IMR-90 (cell line): ENCODE results near the gene IL18R1.

ENCODE experiments used
- CEBPB ChIP-seq: IDR thresholded peaks from 2 replicates; pipeline ENCODE4 v1.6.1; 2012; ENCODE audit warnings: low read depth, low read length, improper control_type of control experiment
- CTCF ChIP-seq: conservative IDR thresholded peaks from 2 replicates; pipeline ENCODE4 v1.5.1; 2012; ENCODE audit warnings: mild to moderate bottlenecking, low read depth, low read length, improper control_type of control experiment
- ELK1 ChIP-seq: fragments of 150-350 bp; IDR thresholded peaks from 2 replicates; pipeline ENCODE4 v1.6.1; 2016; ENCODE audit warnings: low read depth, mild to moderate bottlenecking, low read length, moderate library complexity, borderline replicate concordance
- POLR2A ChIP-seq: IDR thresholded peaks from 2 replicates; pipeline ENCODE4 v1.6.1; 2012; ENCODE audit warnings: mild to moderate bottlenecking, low read depth, low read length
- RFX5 ChIP-seq: IDR thresholded peaks from 2 replicates; pipeline ENCODE4 v1.8.0; 2012; ENCODE audit warnings: low read depth, mild to moderate bottlenecking, low read length, moderate library complexity

GRCh38 chr2:102417946-102418345 lies 62.4 kb downstream of the IL18R1 start:
- no peak for TF ChIP-seq ELK1
- TF ChIP-seq CTCF = no peak
- no peak for TF ChIP-seq POLR2A
- no peak for TF ChIP-seq CEBPB
- no peak for TF ChIP-seq RFX5
